ENCODE measurements around the gene ATP6V1A.

DNA sequence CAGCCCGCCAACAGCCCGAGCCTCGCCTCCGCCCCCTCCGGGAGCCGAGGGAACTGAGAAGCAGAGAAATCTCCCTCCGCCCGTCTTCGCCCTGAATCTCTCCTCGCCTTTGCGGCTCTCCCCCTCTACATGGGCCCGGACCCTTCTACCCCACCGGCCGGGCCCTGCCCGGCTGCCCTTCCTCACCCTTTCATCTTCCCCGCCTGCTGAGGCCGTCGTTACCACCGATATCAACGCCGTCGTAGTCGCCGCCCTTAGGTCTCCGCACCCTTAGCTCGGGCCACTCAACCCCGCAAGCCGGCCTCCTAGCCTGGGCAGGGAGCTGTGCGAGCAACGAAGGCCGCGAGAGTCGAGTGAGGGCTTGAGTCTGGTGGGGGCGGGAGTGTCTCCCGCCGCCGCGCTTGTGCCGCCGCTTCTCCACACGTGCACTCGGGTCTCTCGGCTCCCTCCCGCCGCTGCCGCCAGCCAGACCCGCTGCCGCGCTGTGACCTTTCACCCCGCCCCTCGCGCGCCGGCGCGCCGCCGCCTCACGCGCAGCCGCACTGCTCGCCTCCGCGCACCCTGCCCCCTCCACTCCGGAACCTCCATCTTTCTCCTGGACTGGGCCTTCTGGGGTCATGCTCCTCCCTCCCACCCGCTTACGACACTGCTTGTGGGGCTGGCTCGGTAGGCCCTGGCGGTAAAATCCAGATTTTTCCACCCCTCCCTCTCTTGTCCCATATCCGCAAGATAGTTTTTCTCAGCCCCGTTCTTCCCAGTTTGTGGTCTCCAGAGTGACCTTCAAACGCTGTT, 883 bp upstream of the ATP6V1A start, which contains the start of gene NAA50:
- TF ChIP-seq POLR2AphosphoS5 (IDR thresholded peaks at IDR 0.05; ENCODE audit: low read depth, low read length) (peak; percentile 72), POLR2A (IDR thresholded peaks at IDR 0.05; ENCODE audit: low read depth, low read length) (peak; percentile 74), TAF1 (IDR thresholded peaks at IDR 0.05; ENCODE audit: low read depth, low read length) (peak; percentile 62), POU2F2 (IDR thresholded peaks at IDR 0.05; ENCODE audit: low read depth, low read length) (no peak), PAX5 (IDR thresholded peaks at IDR 0.05; ENCODE audit: insufficient read depth, low read length, severe bottlenecking) (no peak)
